Right atrium auricular region (tissue), 2 donors: ENCODE data around the gene CORO6. TPM values are rescaled to one million over a fixed set of nuclear protein-coding genes. Genes with fewer than 3 reads are reported as not detected.

ENCODE experiments used
- DNase-seq: peaks from one replicate; pipeline ENCODE4 v3.0.0-alpha.2; 2019; ENCODE audit warnings: low spot score
- H3K27ac ChIP-seq, 2 donors: fragments of 200-600 bp; sonication (generic); 1 replicate in 1 of 2; 2 replicates in 1 of 2; pipeline ENCODE4 v1.5.1; 2016 to 2019
- H3K27me3 ChIP-seq, 2 donors: fragments of 200-600 bp; sonication (generic); one replicate each; pipeline versions ENCODE4 v1.5.1 to v1.6.0; 2017 to 2019
- H3K36me3 ChIP-seq: fragments of 200-600 bp; sonication (generic); one replicate; pipeline ENCODE4 v1.5.1; 2016
- H3K4me1 ChIP-seq, 2 donors: fragments of 200-600 bp; sonication (generic); one replicate each; pipeline versions ENCODE4 v1.5.1 to v1.6.0; 2017 to 2019
- H3K4me3 ChIP-seq, 2 donors: fragments of 200-600 bp; sonication (generic); 1 replicate in 1 of 2; 2 replicates in 1 of 2; pipeline ENCODE4 v1.5.1; 2017 to 2019; ENCODE audit warnings: mild to moderate bottlenecking in 1 of 2, moderate library complexity in 1 of 2
- H3K9me3 ChIP-seq, 2 donors: fragments of 200-600 bp; sonication (generic); one replicate each; pipeline ENCODE4 v1.5.1; 2019
- CTCF ChIP-seq, 2 donors: fragments of 200-600 bp; sonication (generic); IDR thresholded peaks; one replicate each; pipeline ENCODE4 v1.5.1; 2019; ENCODE audit warnings: antibody characterized with exemption in 2 of 2
- total RNA-seq, 2 donors: library from RNA; depleted of rRNA; stranded (reverse); fragments of >200 nt; gene quantifications; one replicate each; pipeline ENCODE4 v1.1.0, GENCODE V29; 2016

Gene CORO6
- total RNA-seq, 2 donors from 2014 or later = 65.0 to 87.6 TPM

GRCh38 chr17:29608986-29609385, 13.7 kb downstream of the CORO6 start:
- no peaks in the 10 kb centered on the region for H3K36me3 ChIP-seq
- H3K4me1 ChIP-seq = peaks cover 0 to 16% of the 10 kb centered on the region in 2 donors
- no peak for TF ChIP-seq CTCF (IDR thresholded peaks at IDR 0.05)
- DNase-seq = no peak
- H3K27me3 ChIP-seq = no peaks in the 10 kb centered on the region
- no peak overlapping the region for H3K4me3 ChIP-seq
- H3K27ac ChIP-seq = no peak overlapping the region
- no peaks in the 10 kb centered on the region for H3K9me3 ChIP-seq

- no peak overlapping the region for H3K4me3 ChIP-seq
- no peaks in the 10 kb centered on the region for H3K36me3 ChIP-seq
- DNase-seq = no peak
- TF ChIP-seq CTCF (IDR thresholded peaks at IDR 0.05) = no peak
- H3K27ac ChIP-seq = no peak overlapping the region
- H3K4me1 ChIP-seq = peaks cover 0 to 3% of the 10 kb centered on the region in 2 donors
- no peaks in the 10 kb centered on the region for H3K9me3 ChIP-seq
- H3K27me3 ChIP-seq = no peaks in the 10 kb centered on the region
Observed at GRCh38 chr17:29607557-29608195, 15.0 kb downstream of the CORO6 start.

GRCh38 chr17:29603109-29603674, 19.5 kb downstream of the CORO6 start:
- H3K4me3 ChIP-seq = no peak overlapping the region
- no peak for TF ChIP-seq CTCF (IDR thresholded peaks at IDR 0.05)
- H3K36me3 ChIP-seq = no peaks in the 10 kb centered on the region
- no peaks in the 10 kb centered on the region for H3K27me3 ChIP-seq
- H3K9me3 ChIP-seq = no peaks in the 10 kb centered on the region
- H3K4me1 ChIP-seq = no peaks in the 10 kb centered on the region
- DNase-seq = no peak
- no peak overlapping the region for H3K27ac ChIP-seq

GRCh38 chr17:29597361-29598172, 25.1 kb downstream of the CORO6 start:
- no peaks in the 10 kb centered on the region for H3K9me3 ChIP-seq
- H3K27me3 ChIP-seq = no peaks in the 10 kb centered on the region
- H3K27ac ChIP-seq = no peak overlapping the region
- TF ChIP-seq CTCF (IDR thresholded peaks at IDR 0.05) = no peak
- H3K4me1 ChIP-seq = peaks cover 0 to 30% of the 10 kb centered on the region in 2 donors
- no peak for DNase-seq
- no peaks in the 10 kb centered on the region for H3K36me3 ChIP-seq
- H3K4me3 ChIP-seq = no peak overlapping the region

- Histone ChIP-seq H3K36me3 (no peaks in the 10 kb centered on the region), H3K27me3 (no peaks in the 10 kb centered on the region), H3K27ac (no peak overlapping the region), H3K4me1 (peaks cover 0 to 38% of the 10 kb centered on the region in 2 donors), H3K9me3 (no peaks in the 10 kb centered on the region), H3K4me3 (no peak overlapping the region)
- TF ChIP-seq CTCF (IDR thresholded peaks at IDR 0.05) = no peak
- no peak for DNase-seq
Observed at GRCh38 chr17:29596811-29597210, 25.9 kb downstream of the CORO6 start.
